PC-3 (cell line): Measurements from ENCODE around the gene ZBTB33. TPM values are rescaled to one million over a fixed set of nuclear protein-coding genes. Genes with fewer than 3 reads are reported as not detected.

Source experiments
- ATAC-seq: fragments of 200-7000 bp; cut with Tn5 transposase; 2 replicates; pipeline ENCODE4 v1.9.1; 2020; ENCODE audit warnings: mild to moderate bottlenecking, moderate library complexity
- BruUV-seq: library from RNA; stranded (reverse); fragments of 400-500 nt; replicated peaks from 2 replicates; lab custom pipeline; 2021; lab: Mats Ljungman, UMichigan
- CTCF ChIA-PET: fragments of 300-600 bp; sonication (Branson Sonifier 250); formaldehyde crosslinking; loops from one replicate; lab custom pipeline; 2022; ENCODE audit warnings: antibody characterized with exemption; lab: Charles Lee
- POLR2A ChIA-PET: fragments of 300-600 bp; sonication (Branson Sonifier 250); formaldehyde crosslinking; loops from one replicate; lab custom pipeline; 2022; ENCODE audit warnings: antibody characterized with exemption; ENCODE audit not compliant: unreplicated experiment; lab: Charles Lee
- DNase-seq: peaks from one replicate; pipeline ENCODE4 v3.0.0-alpha.2; 2015
- H2AFZ ChIP-seq: fragments of 300-600 bp; sonication (generic); 2 replicates; pipeline ENCODE4 v1.6.0; 2016; ENCODE audit warnings: antibody characterized with exemption, low read length
- H3F3A ChIP-seq: fragments of 300-600 bp; sonication (generic); one replicate; pipeline ENCODE4 v1.6.0; 2017; ENCODE audit warnings: antibody characterized with exemption, low read length, control low read depth, mild to moderate bottlenecking; ENCODE audit not compliant: unreplicated experiment
- H3K27ac ChIP-seq: fragments of 300-600 bp; sonication (generic); 2 replicates; pipeline ENCODE4 v1.5.1; 2016; ENCODE audit warnings: mild to moderate bottlenecking, low read length
- H3K27me3 ChIP-seq: fragments of 300-600 bp; sonication (generic); 2 replicates; pipeline ENCODE4 v1.6.1; 2016; ENCODE audit warnings: low read length, mixed read lengths
- H3K36me3 ChIP-seq: fragments of 300-600 bp; sonication (generic); 2 replicates; pipeline ENCODE4 v1.6.1; 2016; ENCODE audit warnings: low read depth, mixed run types, low read length, mixed read lengths
- H3K4me1 ChIP-seq: fragments of 300-600 bp; sonication (generic); 2 replicates; pipeline ENCODE4 v1.5.1; 2016; ENCODE audit warnings: low read length; ENCODE audit not compliant: insufficient read depth
- H3K4me2 ChIP-seq: fragments of 300-600 bp; sonication (generic); 2 replicates; pipeline ENCODE4 v1.6.0; 2016; ENCODE audit warnings: low read length
- H3K4me3 ChIP-seq: fragments of 300-600 bp; sonication (generic); 2 replicates; pipeline ENCODE4 v1.5.1; 2016; ENCODE audit warnings: mild to moderate bottlenecking, low read length, mixed read lengths
- H3K79me2 ChIP-seq: fragments of 300-600 bp; sonication (generic); 2 replicates; pipeline ENCODE4 v1.6.1; 2017; ENCODE audit warnings: low read length, mixed read lengths
- H3K9ac ChIP-seq: fragments of 300-600 bp; sonication (generic); 2 replicates; pipeline ENCODE4 v1.6.0; 2016; ENCODE audit warnings: mild to moderate bottlenecking, low read length
- H3K9me2 ChIP-seq: fragments of 300-600 bp; sonication (generic); replicated peaks from 2 replicates; pipeline ENCODE4 v1.6.1; 2016; ENCODE audit warnings: mixed run types, low read length, mixed read lengths
- H3K9me3 ChIP-seq: fragments of 300-600 bp; sonication (generic); 2 replicates; pipeline ENCODE4 v1.6.1; 2016; ENCODE audit warnings: low read length, mixed read lengths
- H4K20me1 ChIP-seq: fragments of 300-600 bp; sonication (generic); 2 replicates; pipeline ENCODE4 v1.6.1; 2016; ENCODE audit warnings: low read length, mixed read lengths
- CTCF ChIP-seq: fragments of 300-600 bp; sonication (generic); conservative IDR thresholded peaks from 2 replicates; pipeline ENCODE4 v1.5.1; 2017; ENCODE audit warnings: antibody characterized with exemption, low read depth, mild to moderate bottlenecking, low read length
- EZH2 ChIP-seq: fragments of 300-600 bp; sonication (generic); IDR thresholded peaks from one replicate; pipeline ENCODE4 v1.6.1; 2017; ENCODE audit warnings: antibody characterized with exemption, mild to moderate bottlenecking, low read length; ENCODE audit not compliant: unreplicated experiment
- EZH2phosphoT487 ChIP-seq: fragments of 300-600 bp; sonication (generic); IDR thresholded peaks from 2 replicates; pipeline ENCODE4 v1.6.1; 2018; ENCODE audit warnings: mild to moderate bottlenecking, antibody characterized with exemption, low read length, borderline replicate concordance
- intact Hi-C: fragments of 100-400 bp; cut with micrococcal nuclease; formaldehyde crosslinking; loops from 2 replicates; pipeline ENCODE4 v1.9.0; 2023
- total RNA-seq: library from RNA; depleted of rRNA; stranded (reverse); fragments of >200 nt; gene quantifications from 2 replicates; pipeline ENCODE4 v1.2.3, GENCODE V29; 2014

The ZBTB33 gene
- total RNA-seq, 1 experiment from 2014 or later, result 14.3 TPM

- Histone ChIP-seq H3K4me3 (no peak overlapping the region), H3K36me3 (no peaks in the 10 kb centered on the region), H3K27ac (no peak overlapping the region), H3K9me3 (no peaks in the 10 kb centered on the region), H4K20me1 (no peaks in the 10 kb centered on the region), H2AFZ (no peak overlapping the region), H3K27me3 (no peaks in the 10 kb centered on the region), H3K79me2 (no peaks in the 10 kb centered on the region), H3K9me2 (no peaks in the 10 kb centered on the region), H3K4me1 (no peaks in the 10 kb centered on the region), H3K4me2 (no peak overlapping the region), H3K9ac (no peak overlapping the region), H3F3A (no peaks in the 10 kb centered on the region)
- ChIA-PET POLR2A (no interaction called here), CTCF (no interaction called here)
- no peak for ATAC-seq
- DNase-seq, result no peak
- intact Hi-C loops, result no loop called here
- no TSS peak for BruUV-seq
- TF ChIP-seq EZH2phosphoT487 (no peak), EZH2 (no peak), CTCF (no peak)
Observed at GRCh38 chrX:120274145-120274544, 23.5 kb downstream of the ZBTB33 start.

- Histone ChIP-seq H3K27me3 (no peaks in the 10 kb centered on the region), H3K4me2 (no peak overlapping the region), H4K20me1 (no peaks in the 10 kb centered on the region), H2AFZ (no peak overlapping the region), H3K9me3 (no peaks in the 10 kb centered on the region), H3K4me3 (no peak overlapping the region), H3K9ac (no peak overlapping the region), H3K79me2 (no peaks in the 10 kb centered on the region), H3K9me2 (no peaks in the 10 kb centered on the region), H3K27ac (no peak overlapping the region), H3K36me3 (no peaks in the 10 kb centered on the region), H3K4me1 (no peaks in the 10 kb centered on the region), H3F3A (no peaks in the 10 kb centered on the region)
- DNase-seq (no peak), ATAC-seq (no peak)
- no TSS peak for BruUV-seq
- ChIA-PET POLR2A (no interaction called here), CTCF (no interaction called here)
- TF ChIP-seq EZH2phosphoT487 (no peak), EZH2 (no peak)
- intact Hi-C loops, result no loop called here
Observed at GRCh38 chrX:120274958-120275357, 24.3 kb downstream of the ZBTB33 start.

- Histone ChIP-seq H3K4me2 (no peak overlapping the region), H3K79me2 (no peaks in the 10 kb centered on the region), H3K9me2 (no peaks in the 10 kb centered on the region), H3K27me3 (no peaks in the 10 kb centered on the region), H3K27ac (no peak overlapping the region), H3K4me3 (no peak overlapping the region), H3K4me1 (no peaks in the 10 kb centered on the region), H2AFZ (no peak overlapping the region), H4K20me1 (no peaks in the 10 kb centered on the region), H3K9ac (no peak overlapping the region), H3F3A (no peaks in the 10 kb centered on the region), H3K9me3 (no peaks in the 10 kb centered on the region), H3K36me3 (no peaks in the 10 kb centered on the region)
- BruUV-seq, result no TSS peak
- intact Hi-C loops, result no loop called here
- DNase-seq, result no peak
- TF ChIP-seq CTCF (no peak), EZH2phosphoT487 (no peak), EZH2 (no peak)
- ATAC-seq, result no peak
- ChIA-PET POLR2A (no interaction called here), CTCF (no interaction called here)
Observed at GRCh38 chrX:120281021-120281624, 30.5 kb downstream of the ZBTB33 start.
